ENCODE results near the gene CEP104. TPM values are rescaled to one million over a fixed set of nuclear protein-coding genes. Genes with fewer than 3 reads are reported as not detected.
A peak's percentile ranks its signal among the peaks of the same experiment; 100 is the strongest.

The CEP104 gene
- polyA plus RNA-seq, 3 donors from 2014 or later, result 2.5 to 32.7 (median 18.2) TPM

- no peaks in the 10 kb centered on the region for H3K9me3 Mint-ChIP-seq
- peaks cover 48 to 50% of the 10 kb centered on the region in 2 donors for H3K4me1 Mint-ChIP-seq
- H3K4me3 Mint-ChIP-seq, result no peak overlapping the region
- no peak for DNase-seq
- H3K27me3 Mint-ChIP-seq (ENCODE audit: low read depth in 3 of 3), result peaks cover 3 to 7% (median 6%) of the 10 kb centered on the region in 3 donors
- H3K27ac Mint-ChIP-seq, result peak overlapping the region in 1 of 6 donors; percentile 83
- H3K36me3 Mint-ChIP-seq, result peaks cover 3 to 12% (median 5%) of the 10 kb centered on the region in 3 donors
These were observed 67.3 kb downstream of the CEP104 start for GRCh38 chr1:3789421-3790300.

DNA sequence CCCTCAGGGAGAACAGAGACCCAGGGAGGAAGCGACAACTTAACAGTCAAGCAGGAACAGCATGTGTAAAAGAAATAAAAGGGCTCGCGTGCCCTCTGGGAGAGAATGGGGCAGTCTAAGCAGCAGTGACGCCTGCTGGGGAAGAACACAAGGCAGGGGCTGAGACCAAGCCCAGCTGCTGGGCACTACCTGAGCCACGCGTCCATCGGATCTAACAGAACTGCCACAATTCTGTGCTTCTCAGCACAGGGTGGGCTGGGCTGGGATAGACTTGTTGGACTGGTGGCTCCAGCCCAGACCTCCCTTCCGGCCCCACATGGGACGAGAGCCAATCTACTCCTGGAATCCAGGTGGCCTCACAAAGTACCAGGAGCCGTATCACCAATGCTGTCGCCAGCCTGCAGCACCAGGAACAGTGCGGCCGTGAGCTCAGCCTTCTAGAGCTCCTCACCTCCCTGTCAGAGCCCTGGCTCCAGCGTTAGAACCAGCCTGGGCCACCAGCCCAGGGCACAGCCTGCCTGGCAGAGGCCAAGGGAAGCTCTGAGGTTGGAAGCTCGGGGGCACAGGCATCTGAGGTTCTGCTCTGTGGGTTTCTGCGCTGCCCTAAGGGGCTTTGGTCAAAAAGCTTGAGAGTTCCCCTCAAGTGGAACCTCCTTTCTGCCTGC lies 68.1 kb downstream of the CEP104 start:
- peaks cover 3 to 19% (median 9%) of the 10 kb centered on the region in 3 donors for H3K36me3 Mint-ChIP-seq
- H3K27ac Mint-ChIP-seq, result peak overlapping the region in 2 of 6 donors; percentile 77 to 81
- DNase-seq, result no peak
- no peak overlapping the region for H3K4me3 Mint-ChIP-seq
- H3K4me1 Mint-ChIP-seq, result peaks cover 41 to 43% of the 10 kb centered on the region in 2 donors
- H3K9me3 Mint-ChIP-seq, result no peaks in the 10 kb centered on the region
- H3K27me3 Mint-ChIP-seq (ENCODE audit: low read depth in 3 of 3), result peaks cover 3 to 7% (median 6%) of the 10 kb centered on the region in 3 donors

DNA sequence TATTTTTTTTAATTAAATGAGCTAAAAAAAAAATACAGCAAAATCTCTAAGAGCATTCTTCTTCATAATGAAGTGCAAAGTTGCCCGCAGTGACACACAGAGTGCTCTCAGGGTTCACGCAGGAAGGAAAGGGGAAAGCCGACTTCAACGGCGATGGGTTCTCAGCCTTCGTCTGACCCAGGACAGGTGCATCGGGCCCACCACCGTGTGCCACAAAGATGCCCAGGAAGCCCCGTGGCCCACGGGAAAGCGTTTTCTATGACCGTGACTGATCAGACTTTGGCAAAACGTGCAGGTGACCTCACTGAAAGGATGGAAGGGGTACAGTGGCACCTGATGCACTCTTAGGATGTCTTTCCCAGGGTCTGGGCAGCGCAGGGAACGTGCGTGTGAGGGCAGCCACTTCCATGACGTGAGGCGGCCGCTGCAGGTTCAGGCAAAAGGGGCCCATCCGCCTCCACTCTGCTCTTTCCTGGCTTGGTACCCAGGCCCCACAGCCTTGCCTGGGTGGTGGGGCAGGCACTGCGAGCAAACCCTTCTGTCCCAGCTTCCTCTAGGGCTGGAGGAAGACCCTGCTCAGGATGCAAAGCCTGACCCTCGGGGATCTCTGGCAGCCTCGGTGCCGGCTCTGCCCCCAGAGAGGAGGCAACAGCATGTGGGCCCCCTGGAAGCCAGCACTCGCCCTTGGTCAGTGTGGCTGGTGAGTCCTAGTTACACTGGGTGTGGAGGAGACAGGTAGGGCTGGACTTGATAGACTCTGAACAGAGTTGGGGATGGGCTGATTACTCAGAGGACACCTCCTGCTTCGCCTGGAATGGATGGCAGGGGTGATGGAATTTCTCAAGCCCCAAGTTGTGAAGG lies 69.0 kb downstream of the CEP104 start:
- H3K4me1 Mint-ChIP-seq, result peaks cover 31 to 34% of the 10 kb centered on the region in 2 donors
- peak overlapping the region in 5 of 6 donors; percentile 81 to 90 (median 83) for H3K27ac Mint-ChIP-seq
- H3K27me3 Mint-ChIP-seq (ENCODE audit: low read depth in 3 of 3), result peaks cover 3 to 7% (median 6%) of the 10 kb centered on the region in 3 donors
- peak overlapping the region in 2 of 5 donors; percentile 29 to 38 for H3K4me3 Mint-ChIP-seq
- H3K36me3 Mint-ChIP-seq, result peaks cover 3 to 19% (median 9%) of the 10 kb centered on the region in 3 donors
- H3K9me3 Mint-ChIP-seq, result no peaks in the 10 kb centered on the region
- peak in 1 of 3 donors; percentile 16 for DNase-seq

DNA sequence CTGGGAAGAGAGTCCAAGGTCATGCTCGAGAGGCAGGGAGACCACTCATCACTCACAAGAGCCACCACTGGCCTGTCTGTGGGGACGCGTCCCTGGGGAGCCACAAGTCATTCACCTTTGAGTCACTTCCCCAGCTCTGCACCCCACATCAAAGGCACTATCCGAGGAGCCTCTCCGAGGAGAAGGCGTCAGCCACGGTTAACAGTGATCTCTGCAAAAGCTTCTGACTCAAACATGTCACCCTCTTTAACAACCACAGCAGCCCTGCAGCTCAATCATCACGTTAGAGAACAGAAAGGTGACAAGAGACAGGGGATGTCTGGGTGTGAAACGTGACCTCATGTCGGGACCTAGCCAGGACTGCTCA lies 69.7 kb downstream of the CEP104 start:
- peak overlapping the region in 2 of 5 donors; percentile 29 to 38 for H3K4me3 Mint-ChIP-seq
- H3K27me3 Mint-ChIP-seq (ENCODE audit: low read depth in 3 of 3), result peaks cover 3 to 7% (median 6%) of the 10 kb centered on the region in 3 donors
- H3K36me3 Mint-ChIP-seq, result peaks cover 3 to 23% (median 9%) of the 10 kb centered on the region in 3 donors
- peaks cover 25 to 28% of the 10 kb centered on the region in 2 donors for H3K4me1 Mint-ChIP-seq
- H3K9me3 Mint-ChIP-seq, result no peaks in the 10 kb centered on the region
- DNase-seq, result peak in 2 of 3 donors; percentile 44 to 53
- H3K27ac Mint-ChIP-seq, result peak overlapping the region in 5 of 6 donors; percentile 40 to 90 (median 83)

- Mint-ChIP-seq H3K9me3 (no peaks in the 10 kb centered on the region), H3K27ac (peak overlapping the region in 5 of 6 donors; percentile 40 to 90 (median 81)), H3K4me3 (peak overlapping the region in 1 of 5 donors; percentile 38), H3K27me3 (ENCODE audit: low read depth in 3 of 3) (peaks cover 3 to 9% (median 6%) of the 10 kb centered on the region in 3 donors), H3K4me1 (peaks cover 21 to 23% of the 10 kb centered on the region in 2 donors), H3K36me3 (peaks cover 3 to 29% (median 12%) of the 10 kb centered on the region in 3 donors)
- no peak for DNase-seq
These were observed 70.3 kb downstream of the CEP104 start for GRCh38 chr1:3786468-3787348.

- no peak for DNase-seq
- Mint-ChIP-seq H3K27ac (no peak overlapping the region), H3K4me3 (no peak overlapping the region), H3K27me3 (ENCODE audit: low read depth in 3 of 3) (peaks cover 3 to 9% (median 6%) of the 10 kb centered on the region in 3 donors), H3K4me1 (peaks cover 20 to 21% of the 10 kb centered on the region in 2 donors), H3K36me3 (peaks cover 3 to 35% (median 12%) of the 10 kb centered on the region in 3 donors), H3K9me3 (no peaks in the 10 kb centered on the region)
These were observed 71.4 kb downstream of the CEP104 start for GRCh38 chr1:3785456-3786157.

GRCh38 chr1:3785045-3785444 lies 72.0 kb downstream of the CEP104 start:
- Mint-ChIP-seq H3K9me3 (no peaks in the 10 kb centered on the region), H3K4me3 (no peak overlapping the region), H3K27ac (no peak overlapping the region), H3K27me3 (ENCODE audit: low read depth in 3 of 3) (peaks cover 3 to 9% (median 6%) of the 10 kb centered on the region in 3 donors), H3K4me1 (peaks cover 20 to 21% of the 10 kb centered on the region in 2 donors), H3K36me3 (peaks cover 8 to 40% (median 17%) of the 10 kb centered on the region in 3 donors)
- no peak for DNase-seq

DNA sequence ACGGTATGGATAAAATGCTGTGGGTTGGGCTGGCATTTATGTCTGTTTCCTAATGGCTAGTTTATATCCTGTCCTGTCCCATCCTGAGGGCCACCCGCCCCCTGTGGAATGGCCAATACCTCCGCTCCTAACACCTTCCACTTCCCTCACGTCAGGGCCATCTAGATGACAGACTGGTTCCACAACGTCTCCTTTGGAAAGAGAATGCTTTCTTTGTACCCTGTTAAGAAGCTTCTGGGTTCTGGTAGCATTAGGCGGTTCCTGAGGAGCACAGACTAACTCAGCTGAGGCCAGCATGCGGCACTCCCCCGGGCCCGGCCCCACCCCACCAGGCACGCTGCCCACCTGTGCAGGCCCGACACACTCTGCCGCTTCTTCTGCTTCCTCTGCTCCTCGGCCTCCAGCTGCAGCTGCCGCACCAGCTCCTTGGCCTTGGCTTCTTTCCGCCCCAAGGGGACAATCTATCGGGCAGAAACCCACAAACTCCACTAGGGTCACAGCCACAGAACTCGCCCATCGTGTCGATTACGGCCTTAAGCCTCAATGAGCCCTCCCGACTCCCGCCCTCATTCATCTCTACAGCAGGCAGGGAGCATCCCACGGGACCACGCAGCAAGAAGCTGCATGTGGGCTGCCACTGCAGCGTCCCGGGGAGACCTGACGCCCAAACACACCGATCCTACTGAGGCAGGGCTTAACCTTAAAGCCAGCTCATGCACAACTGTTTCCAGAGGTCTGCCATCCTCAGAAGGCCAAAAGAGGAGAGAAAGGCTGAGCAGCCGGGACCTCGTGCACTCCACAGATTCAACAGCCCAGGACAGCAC lies 73.1 kb downstream of the CEP104 start:
- H3K36me3 Mint-ChIP-seq, result peaks cover 13 to 51% (median 23%) of the 10 kb centered on the region in 3 donors
- peaks cover 3 to 9% (median 6%) of the 10 kb centered on the region in 3 donors for H3K27me3 Mint-ChIP-seq (ENCODE audit: low read depth in 3 of 3)
- H3K4me3 Mint-ChIP-seq, result no peak overlapping the region
- no peaks in the 10 kb centered on the region for H3K9me3 Mint-ChIP-seq
- no peak for DNase-seq
- H3K27ac Mint-ChIP-seq, result no peak overlapping the region
- H3K4me1 Mint-ChIP-seq, result peaks cover 15 to 16% of the 10 kb centered on the region in 2 donors

DNA sequence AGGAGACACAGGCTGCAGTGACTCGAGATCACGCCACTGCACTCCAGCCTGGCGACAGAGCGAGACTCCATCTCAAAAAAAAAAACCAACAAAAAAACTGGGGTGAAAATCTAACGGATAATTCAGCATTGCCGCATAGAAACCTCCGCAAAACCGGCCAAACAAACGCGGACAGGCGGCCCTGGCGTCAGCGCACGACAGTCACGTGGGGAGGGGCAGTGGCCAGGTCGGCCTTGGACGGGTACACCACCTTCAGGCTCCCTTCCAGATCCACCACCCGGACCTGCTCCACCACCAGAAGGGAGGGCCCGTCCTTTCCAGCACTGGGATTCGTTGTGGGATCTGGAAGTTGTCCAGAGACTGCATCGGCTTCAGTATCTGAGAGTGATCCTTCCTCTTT lies 76.1 kb downstream of the CEP104 start:
- Mint-ChIP-seq H3K27ac (no peak overlapping the region), H3K9me3 (no peaks in the 10 kb centered on the region), H3K4me1 (no peaks in the 10 kb centered on the region), H3K36me3 (peaks cover 13 to 45% (median 23%) of the 10 kb centered on the region in 3 donors), H3K4me3 (no peak overlapping the region), H3K27me3 (ENCODE audit: low read depth in 3 of 3) (peaks cover 0 to 4% (median 0%) of the 10 kb centered on the region in 3 donors)
- no peak for DNase-seq

DNA sequence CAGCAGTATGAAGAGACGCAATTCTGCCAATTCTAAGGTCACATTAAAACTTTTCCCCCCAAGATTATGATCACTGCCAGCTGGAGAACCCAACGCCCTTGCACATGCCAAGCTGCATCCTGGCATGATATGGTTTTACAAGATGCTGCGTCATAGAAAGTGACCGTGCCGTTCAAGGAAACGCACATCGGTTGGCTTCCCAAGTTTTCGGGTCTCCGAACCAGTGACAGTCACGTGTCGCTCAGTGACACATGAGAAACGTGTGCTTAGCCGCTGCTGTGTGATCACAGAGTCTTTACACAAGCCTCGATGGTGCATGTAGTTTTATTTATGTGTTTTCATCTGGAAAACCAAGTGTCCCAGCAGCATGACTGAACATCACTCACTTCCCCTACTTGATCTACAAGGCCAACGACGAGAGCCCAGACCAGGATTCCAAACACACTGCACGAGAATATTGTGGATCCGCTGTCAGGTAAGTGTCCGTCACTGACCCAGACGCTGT lies 77.0 kb downstream of the CEP104 start:
- no peak for DNase-seq
- H3K27ac Mint-ChIP-seq, result peak overlapping the region in 1 of 6 donors; percentile 4
- no peak overlapping the region for H3K4me3 Mint-ChIP-seq

DNA sequence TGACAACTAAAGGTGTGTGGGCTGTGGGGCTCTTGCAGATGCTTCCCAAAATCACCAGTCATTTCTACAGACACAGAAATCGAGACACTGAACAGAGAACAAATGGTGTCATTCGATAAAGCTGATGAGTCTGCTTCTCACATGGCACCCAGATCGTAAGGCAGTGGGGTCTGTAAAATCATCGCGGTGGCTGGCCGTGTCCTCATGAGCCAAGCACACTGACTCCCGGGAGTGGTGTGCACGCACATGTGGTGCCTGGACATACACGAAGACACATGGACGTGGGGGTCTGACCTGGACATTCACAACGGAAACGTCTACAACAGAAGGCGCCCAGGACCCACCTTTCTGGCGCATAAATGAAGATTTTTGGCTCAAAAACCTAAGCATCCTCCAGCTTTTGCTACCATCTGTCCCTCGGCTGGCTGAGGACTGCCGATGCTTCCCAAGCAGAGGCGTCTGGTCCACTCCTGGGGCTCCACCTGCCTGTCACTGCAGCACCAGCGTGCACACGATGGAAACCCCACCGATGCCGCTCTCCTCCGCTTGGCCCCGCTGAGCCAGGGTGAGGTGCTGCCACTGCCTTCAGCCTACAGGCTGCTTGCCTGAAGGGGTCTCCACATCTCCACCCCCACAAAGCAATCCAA lies 77.6 kb downstream of the CEP104 start:
- no peak overlapping the region for H3K4me3 Mint-ChIP-seq

More for the DNA sequence above, 77.0 kb downstream of the CEP104 start:
- Mint-ChIP-seq H3K9me3 (no peaks in the 10 kb centered on the region), H3K36me3 (peaks cover 10 to 39% (median 17%) of the 10 kb centered on the region in 3 donors), H3K4me1 (peaks cover 0 to 4% of the 10 kb centered on the region in 2 donors), H3K27me3 (ENCODE audit: low read depth in 3 of 3) (peaks cover 0 to 2% (median 2%) of the 10 kb centered on the region in 3 donors)

More for the DNA sequence above, 77.6 kb downstream of the CEP104 start:
- no peak overlapping the region for H3K27ac Mint-ChIP-seq
- peaks cover 10 to 36% (median 17%) of the 10 kb centered on the region in 3 donors for H3K36me3 Mint-ChIP-seq
- H3K4me1 Mint-ChIP-seq, result peaks cover 0 to 5% of the 10 kb centered on the region in 2 donors
- H3K9me3 Mint-ChIP-seq, result no peaks in the 10 kb centered on the region
- peaks cover 0 to 2% (median 2%) of the 10 kb centered on the region in 3 donors for H3K27me3 Mint-ChIP-seq (ENCODE audit: low read depth in 3 of 3)
- DNase-seq, result no peak

All from immature natural killer cell (primary cell).